ENCODE data around the gene COL9A1.

The COL9A1 gene

DNA sequence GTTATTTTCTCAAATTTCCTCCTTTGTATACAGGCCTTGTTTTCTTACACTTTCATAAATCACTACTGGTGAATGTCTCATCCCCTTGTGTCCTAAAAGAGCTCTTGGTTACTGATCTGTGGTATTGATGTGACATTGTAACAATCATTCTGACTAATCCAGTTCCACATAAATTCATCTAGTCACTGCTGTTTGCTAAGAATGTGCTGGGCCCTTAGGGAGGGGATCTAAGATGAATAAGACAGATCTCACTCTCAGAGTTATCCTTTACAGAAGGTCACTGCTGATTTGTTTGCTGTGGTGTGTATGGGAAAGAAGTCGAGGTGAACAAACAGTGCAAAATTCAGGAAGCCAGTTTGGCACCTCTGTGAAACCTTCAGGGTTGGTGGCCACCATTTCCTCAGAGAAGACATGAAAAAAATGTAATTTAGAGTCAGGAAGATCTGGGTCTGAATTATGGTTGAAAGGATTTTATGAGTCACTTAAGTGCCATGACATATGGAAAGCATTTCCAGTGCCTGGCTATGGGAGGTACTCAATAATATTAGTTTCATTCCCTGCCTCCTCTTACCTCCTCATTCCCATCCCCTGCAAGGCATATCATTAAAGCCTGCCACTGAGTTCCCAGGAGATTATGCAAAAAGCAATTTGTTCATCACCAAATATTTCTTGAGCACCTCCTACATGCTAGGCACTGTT lies 121.8 kb downstream of the COL9A1 start:
- no peak overlapping the region for H3K9ac ChIP-seq
- no peak overlapping the region for H3K4me2 ChIP-seq
- H3K4me3 ChIP-seq = no peak overlapping the region
- no peaks in the 10 kb centered on the region for H4K20me1 ChIP-seq
- H3K27me3 ChIP-seq = no peaks in the 10 kb centered on the region
- H3K4me1 ChIP-seq = no peaks in the 10 kb centered on the region
- no peaks in the 10 kb centered on the region for H3K9me3 ChIP-seq
- H3K36me3 ChIP-seq = no peaks in the 10 kb centered on the region
- H3K27ac ChIP-seq = no peak overlapping the region
- no peak for TF ChIP-seq Cebpa-rat (IDR thresholded peaks at IDR 0.05)

- Histone ChIP-seq H4K20me1 (no peaks in the 10 kb centered on the region), H3K9ac (no peak overlapping the region), H3K4me3 (no peak overlapping the region), H3K4me1 (no peaks in the 10 kb centered on the region), H3K36me3 (no peaks in the 10 kb centered on the region), H3K9me3 (no peaks in the 10 kb centered on the region), H3K27ac (no peak overlapping the region), H3K27me3 (no peaks in the 10 kb centered on the region), H3K4me2 (no peak overlapping the region)
- TF ChIP-seq Cebpa-rat (IDR thresholded peaks at IDR 0.05) = no peak
These were observed 122.5 kb downstream of the COL9A1 start for GRCh38 chr6:70180183-70180900.

DNA sequence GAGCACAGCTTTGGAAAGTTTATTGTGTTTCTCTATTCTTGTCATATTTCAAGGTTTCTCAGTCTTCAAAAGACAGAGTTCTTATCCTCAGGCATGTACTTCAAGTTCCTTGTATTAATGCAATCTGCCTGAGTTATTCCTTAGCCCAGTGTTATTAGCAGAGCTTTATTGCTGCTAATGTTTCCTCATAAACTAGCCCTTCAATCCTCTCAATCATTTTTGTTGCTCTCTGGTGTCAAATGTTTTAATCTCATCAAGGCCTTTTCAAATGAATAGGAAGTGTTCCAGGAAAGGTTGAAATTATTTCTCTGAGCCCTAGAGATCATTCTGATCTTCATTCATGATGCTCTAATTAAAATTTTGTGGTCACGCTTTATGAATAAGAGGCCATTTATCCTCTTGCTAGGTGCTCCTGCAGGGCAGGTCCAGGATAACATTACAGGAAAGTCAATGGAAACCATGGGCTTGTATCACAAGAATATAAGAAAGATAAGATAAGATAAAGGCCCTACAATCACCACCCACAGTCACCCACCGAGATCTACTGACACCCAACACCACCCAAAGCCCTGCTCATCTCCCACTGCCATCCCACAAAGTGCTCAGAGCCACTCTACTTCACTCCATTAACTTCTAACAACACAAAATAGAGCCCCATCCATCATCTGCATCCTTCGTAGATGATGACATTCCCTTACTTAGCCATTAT lies 125.9 kb downstream of the COL9A1 start:
- Histone ChIP-seq H3K4me2 (no peak overlapping the region), H3K27ac (no peak overlapping the region), H3K27me3 (no peaks in the 10 kb centered on the region), H3K9ac (no peak overlapping the region), H3K36me3 (no peaks in the 10 kb centered on the region), H4K20me1 (no peaks in the 10 kb centered on the region), H3K9me3 (no peaks in the 10 kb centered on the region), H3K4me1 (no peaks in the 10 kb centered on the region), H3K4me3 (no peak overlapping the region)
- TF ChIP-seq Cebpa-rat (IDR thresholded peaks at IDR 0.05) = no peak

DNA sequence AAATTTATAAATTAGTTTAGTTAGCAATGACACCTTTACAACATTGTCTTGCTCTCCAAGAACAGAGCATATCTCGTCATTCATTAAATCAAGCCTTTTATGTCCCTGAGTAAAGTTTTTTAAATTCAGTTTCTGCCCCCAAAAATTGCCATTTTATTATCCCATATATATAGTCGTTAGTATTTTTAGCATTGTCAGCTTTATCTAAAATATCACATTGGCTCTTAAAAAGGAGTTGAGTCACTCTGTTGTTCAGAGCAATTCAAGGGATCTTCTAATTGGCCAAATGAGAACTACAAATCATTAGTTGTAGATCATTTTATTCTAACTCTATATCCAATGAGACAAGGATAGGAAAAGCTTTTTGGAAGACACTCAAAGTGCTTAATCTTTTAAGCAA lies 127.1 kb downstream of the COL9A1 start:
- Histone ChIP-seq H3K36me3 (no peaks in the 10 kb centered on the region), H3K27ac (no peak overlapping the region), H3K27me3 (no peaks in the 10 kb centered on the region), H4K20me1 (no peaks in the 10 kb centered on the region), H3K9me3 (no peaks in the 10 kb centered on the region), H3K4me2 (no peak overlapping the region), H3K9ac (no peak overlapping the region), H3K4me3 (no peak overlapping the region), H3K4me1 (no peaks in the 10 kb centered on the region)
- no peak for TF ChIP-seq Cebpa-rat (IDR thresholded peaks at IDR 0.05)

DNA sequence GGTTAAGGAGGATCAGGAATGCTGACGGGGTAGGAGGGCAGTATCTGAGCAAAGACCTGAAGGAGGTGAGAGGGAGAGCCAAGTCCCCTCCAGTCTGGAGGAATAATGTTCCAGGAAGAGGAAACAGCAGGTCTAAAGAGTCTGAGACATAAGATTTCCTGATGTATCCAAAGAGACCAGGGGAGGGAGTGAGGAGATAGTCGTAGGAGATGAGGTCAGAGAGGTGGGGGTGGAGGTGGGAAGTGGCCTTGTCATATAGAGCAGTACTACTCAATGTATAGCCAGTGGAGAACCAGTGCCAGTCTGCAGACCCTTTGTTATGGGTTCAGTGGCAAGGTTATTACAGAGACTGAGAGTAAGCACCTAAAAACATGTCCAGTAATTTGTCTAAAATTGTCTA lies 130.6 kb downstream of the COL9A1 start:
- no peaks in the 10 kb centered on the region for H3K9me3 ChIP-seq
- H3K4me3 ChIP-seq = no peak overlapping the region
- no peaks in the 10 kb centered on the region for H3K27me3 ChIP-seq
- no peak overlapping the region for H3K4me2 ChIP-seq
- H3K9ac ChIP-seq = no peak overlapping the region
- H3K36me3 ChIP-seq = no peaks in the 10 kb centered on the region
- H3K4me1 ChIP-seq = no peaks in the 10 kb centered on the region
- no peak for TF ChIP-seq Cebpa-rat (IDR thresholded peaks at IDR 0.05)
- no peak overlapping the region for H3K27ac ChIP-seq
- no peaks in the 10 kb centered on the region for H4K20me1 ChIP-seq

- no peaks in the 10 kb centered on the region for H4K20me1 ChIP-seq
- H3K9me3 ChIP-seq = no peaks in the 10 kb centered on the region
- no peak for TF ChIP-seq Cebpa-rat (IDR thresholded peaks at IDR 0.05)
- H3K4me2 ChIP-seq = no peak overlapping the region
- no peaks in the 10 kb centered on the region for H3K36me3 ChIP-seq
- H3K4me3 ChIP-seq = no peak overlapping the region
- H3K27ac ChIP-seq = no peak overlapping the region
- H3K9ac ChIP-seq = no peak overlapping the region
- no peaks in the 10 kb centered on the region for H3K27me3 ChIP-seq
- H3K4me1 ChIP-seq = no peaks in the 10 kb centered on the region
These were observed 131.6 kb downstream of the COL9A1 start for GRCh38 chr6:70171236-70171635.

- Histone ChIP-seq H4K20me1 (no peaks in the 10 kb centered on the region), H3K4me3 (no peak overlapping the region), H3K4me2 (no peak overlapping the region), H3K9me3 (no peaks in the 10 kb centered on the region), H3K4me1 (no peaks in the 10 kb centered on the region), H3K27ac (no peak overlapping the region), H3K36me3 (no peaks in the 10 kb centered on the region), H3K27me3 (no peaks in the 10 kb centered on the region), H3K9ac (no peak overlapping the region)
- no peak for TF ChIP-seq Cebpa-rat (IDR thresholded peaks at IDR 0.05)
These were observed 134.1 kb downstream of the COL9A1 start for GRCh38 chr6:70168681-70169377.
